GM19324 (cell line): ENCODE results near the gene DDN.

Experiments used
- ATAC-seq: cut with Tn5 transposase; IDR thresholded peaks from one replicate; pipeline ENCODE4 v1.9.1; 2021; ENCODE audit warnings: mild to moderate bottlenecking, moderate library complexity; ENCODE audit not compliant: unreplicated experiment, low FRiP score

Gene DDN

GRCh38 chr12:48985901-48986300, 13.3 kb downstream of the DDN start:
- no peak for ATAC-seq

GRCh38 chr12:48985475-48985897, 13.7 kb downstream of the DDN start:
- no peak for ATAC-seq

- ATAC-seq = no peak
Measured at GRCh38 chr12:48982397-48983080, 16.6 kb downstream of the DDN start.

GRCh38 chr12:48981757-48982157, 17.4 kb downstream of the DDN start:
- ATAC-seq = no peak

GRCh38 chr12:48980953-48981756, 18.0 kb downstream of the DDN start:
- no peak for ATAC-seq

GRCh38 chr12:48980389-48980952, 18.7 kb downstream of the DDN start:
- no peak for ATAC-seq

GRCh38 chr12:48979602-48980388, 19.4 kb downstream of the DDN start:
- ATAC-seq = no peak

- no peak for ATAC-seq
Measured at GRCh38 chr12:48978741-48979601, 20.2 kb downstream of the DDN start.

- ATAC-seq = no peak
Measured at GRCh38 chr12:48978291-48978740, 20.9 kb downstream of the DDN start, which contains the start of gene WNT1. WNT1 (plus strand) TSS chr12:48978322; CDS start chr12:48978651, 329 bp downstream.

- ATAC-seq = no peak
Measured at GRCh38 chr12:48977290-48978281, 21.6 kb downstream of the DDN start.

GRCh38 chr12:48973941-48974673, 25.1 kb downstream of the DDN start:
- ATAC-seq = no peak

- ATAC-seq = no peak
Measured at GRCh38 chr12:48973531-48973930, 25.6 kb downstream of the DDN start.

- ATAC-seq = no peak
Measured at GRCh38 chr12:48972952-48973483, 26.2 kb downstream of the DDN start.

GRCh38 chr12:48972213-48972951, 26.8 kb downstream of the DDN start:
- no peak for ATAC-seq

GRCh38 chr12:48970702-48971334, 28.4 kb downstream of the DDN start:
- no peak for ATAC-seq
